Activated naive CD8-positive, alpha-beta T cell treated with anti-CD3 and anti-CD28 coated beads, Interleukin-2, amount 10 ng/mL, durations not matched to agents 7 days and 5 days (primary cell): ENCODE data around the gene CTNS. TPM values are rescaled to one million over a fixed set of nuclear protein-coding genes. Genes with fewer than 3 reads are reported as not detected.

Source experiments
- ATAC-seq: fragments of 150-1000 bp; cut with Tn5 transposase; one replicate; pipeline ENCODE4 v1.10.0; 2021; ENCODE audit warnings: low read depth, moderate library complexity
- POLR2A ChIA-PET: fragments of 350-600 bp; sonication (Branson Sonifier 250); formaldehyde crosslinking; loops from one replicate; lab custom pipeline; 2021; ENCODE audit warnings: antibody characterized with exemption; lab: Charles Lee
- DNase-seq: peaks from one replicate; pipeline ENCODE4 v3.0.0; 2021
- H3K27ac Mint-ChIP-seq: one replicate; pipeline ENCODE4 v1.8.0; 2022; ENCODE audit warnings: mild to moderate bottlenecking, mixed read lengths
- H3K27me3 Mint-ChIP-seq: one replicate; pipeline ENCODE4 v1.8.0; 2022; ENCODE audit warnings: mild to moderate bottlenecking, moderate library complexity, mixed read lengths
- H3K36me3 Mint-ChIP-seq: one replicate; pipeline ENCODE4 v1.8.0; 2021; ENCODE audit warnings: mild to moderate bottlenecking, mixed read lengths
- H3K4me1 Mint-ChIP-seq: one replicate; pipeline ENCODE4 v1.8.0; 2021; ENCODE audit warnings: mixed read lengths
- H3K4me3 Mint-ChIP-seq: one replicate; pipeline ENCODE4 v1.8.0; 2022; ENCODE audit warnings: mild to moderate bottlenecking, moderate library complexity, mixed read lengths
- H3K9me3 Mint-ChIP-seq: one replicate; pipeline ENCODE4 v1.8.0; 2021; ENCODE audit warnings: mixed read lengths
- total RNA-seq, 2 experiments: library from RNA; stranded (reverse); gene quantifications; one replicate each; pipeline ENCODE4 v1.2.3, GENCODE V29; 2021

The CTNS gene
- total RNA-seq, 2 experiments from 2014 or later, result 8.5 to 10.0 TPM

GRCh38 chr17:3669548-3669947 is 33.0 kb downstream of the CTNS start:
- no peak for DNase-seq
- Mint-ChIP-seq H3K4me3 (peak overlapping the region; percentile 92), H3K27ac (peak overlapping the region; percentile 79), H3K36me3 (peaks cover 3% of the 10 kb centered on the region), H3K27me3 (no peaks in the 10 kb centered on the region), H3K9me3 (no peaks in the 10 kb centered on the region), H3K4me1 (peaks cover 12% of the 10 kb centered on the region)
- POLR2A ChIA-PET, result interaction anchor here (0.7 to 1.0 kb wide), 3 partner anchors 34 to 248 kb away, joined by 3 to 8 read pairs (median 3); partner anchors contain the start of genes CTNS and SHPK
- no peak for ATAC-seq

- Mint-ChIP-seq H3K4me1 (peaks cover 8% of the 10 kb centered on the region), H3K9me3 (no peaks in the 10 kb centered on the region), H3K27me3 (no peaks in the 10 kb centered on the region), H3K27ac (no peak overlapping the region), H3K36me3 (peaks cover 3% of the 10 kb centered on the region), H3K4me3 (no peak overlapping the region)
- ATAC-seq (no peak), DNase-seq (no peak)
- POLR2A ChIA-PET, result no interaction called here
These were observed 36.0 kb downstream of the CTNS start for GRCh38 chr17:3672571-3672970.

GRCh38 chr17:3675886-3676285 is 39.3 kb downstream of the CTNS start:
- H3K27ac Mint-ChIP-seq, result no peak overlapping the region
- no peak overlapping the region for H3K4me3 Mint-ChIP-seq
- DNase-seq (no peak), ATAC-seq (no peak)
- no peaks in the 10 kb centered on the region for H3K27me3 Mint-ChIP-seq
- H3K4me1 Mint-ChIP-seq, result no peaks in the 10 kb centered on the region
- no peaks in the 10 kb centered on the region for H3K9me3 Mint-ChIP-seq
- peaks cover 3% of the 10 kb centered on the region for H3K36me3 Mint-ChIP-seq
- POLR2A ChIA-PET, result interaction anchor here (1.4 kb wide), 1 partner anchor 40 kb away, joined by 3 read pairs; the partner anchor contains the start of genes CTNS and SHPK

DNA sequence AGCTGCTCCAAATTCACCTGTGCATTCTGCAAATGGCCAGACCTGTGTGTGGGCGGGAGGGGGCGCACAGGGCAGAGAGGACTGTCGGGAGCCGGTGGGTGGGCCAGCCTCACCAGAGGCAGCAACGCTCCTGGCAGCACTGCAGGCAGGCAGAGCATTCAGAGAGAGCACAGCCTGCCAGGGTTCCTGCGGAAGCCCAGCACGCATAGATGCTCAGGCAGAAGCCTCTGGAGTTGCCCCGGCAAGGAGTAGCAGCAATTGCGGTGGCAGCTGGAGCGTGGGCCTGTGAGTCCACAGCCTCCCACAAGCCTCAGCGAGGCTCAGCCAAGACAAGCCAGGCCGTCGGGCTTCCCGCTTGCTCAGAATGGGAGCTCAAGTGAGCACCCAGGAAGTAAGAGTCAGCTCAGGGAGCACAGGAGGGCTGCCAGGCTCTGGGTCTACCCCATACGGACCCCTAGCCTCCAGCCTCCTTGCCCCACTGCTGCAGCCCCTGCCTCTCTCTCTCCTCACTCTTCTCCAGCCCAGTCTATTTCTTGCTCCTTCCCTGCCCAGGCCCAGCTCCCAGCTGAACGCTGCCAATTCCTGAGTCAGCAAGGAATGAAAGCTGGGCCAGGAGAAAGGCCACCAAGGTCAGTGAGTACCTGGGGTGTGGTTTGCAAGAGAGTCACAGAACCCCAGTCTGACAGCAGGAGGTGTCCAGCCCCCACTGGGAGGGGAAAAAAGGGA is 41.7 kb downstream of the CTNS start:
- Mint-ChIP-seq H3K4me1 (peaks cover 4% of the 10 kb centered on the region), H3K36me3 (no peaks in the 10 kb centered on the region), H3K4me3 (no peak overlapping the region), H3K27me3 (no peaks in the 10 kb centered on the region), H3K9me3 (no peaks in the 10 kb centered on the region), H3K27ac (no peak overlapping the region)
- POLR2A ChIA-PET, result interaction anchor here (1.6 kb wide), 1 partner anchor 9 kb away, joined by 4 read pairs; the partner anchor contains the start of gene EMC6
- DNase-seq, result no peak
- no peak for ATAC-seq

GRCh38 chr17:3678821-3679530 is 42.4 kb downstream of the CTNS start:
- Mint-ChIP-seq H3K4me1 (peaks cover 6% of the 10 kb centered on the region), H3K27me3 (no peaks in the 10 kb centered on the region), H3K4me3 (no peak overlapping the region), H3K9me3 (no peaks in the 10 kb centered on the region), H3K27ac (no peak overlapping the region), H3K36me3 (no peaks in the 10 kb centered on the region)
- POLR2A ChIA-PET, result no interaction called here
- ATAC-seq (no peak), DNase-seq (no peak)

DNA sequence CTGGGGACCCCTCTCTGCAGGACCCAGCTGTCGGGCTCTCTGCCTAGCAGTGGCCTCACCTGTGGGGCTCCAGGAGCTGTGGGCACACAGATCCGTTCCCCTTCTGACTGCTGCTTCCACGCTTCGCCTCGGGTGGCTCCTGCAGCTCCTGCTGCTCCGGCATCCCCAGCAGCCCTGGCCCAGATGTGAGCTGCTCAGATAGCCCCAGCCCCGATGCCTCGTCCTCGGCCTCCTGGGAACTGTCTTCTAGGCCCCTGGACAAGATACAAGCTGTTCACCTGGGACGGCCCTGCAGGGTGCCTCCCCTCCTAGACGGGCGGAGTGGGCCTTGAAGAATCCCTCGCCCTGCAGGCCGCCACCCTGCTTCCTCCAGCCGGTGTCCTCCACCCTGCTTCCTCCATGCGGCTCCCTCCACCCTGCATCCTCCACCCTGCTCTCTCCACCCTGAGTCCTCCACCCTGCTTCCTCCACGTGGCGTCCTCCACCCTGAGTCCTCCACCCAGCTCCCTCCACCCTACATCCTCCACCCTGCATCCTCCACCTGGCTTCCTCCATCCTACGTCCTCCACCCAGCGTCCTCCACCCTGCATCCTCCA is 43.1 kb downstream of the CTNS start:
- H3K4me3 Mint-ChIP-seq, result no peak overlapping the region
- no peaks in the 10 kb centered on the region for H3K27me3 Mint-ChIP-seq
- H3K36me3 Mint-ChIP-seq, result no peaks in the 10 kb centered on the region
- ATAC-seq (no peak), DNase-seq (no peak)
- peaks cover 6% of the 10 kb centered on the region for H3K4me1 Mint-ChIP-seq
- POLR2A ChIA-PET, result no interaction called here
- no peak overlapping the region for H3K27ac Mint-ChIP-seq
- H3K9me3 Mint-ChIP-seq, result no peaks in the 10 kb centered on the region

DNA sequence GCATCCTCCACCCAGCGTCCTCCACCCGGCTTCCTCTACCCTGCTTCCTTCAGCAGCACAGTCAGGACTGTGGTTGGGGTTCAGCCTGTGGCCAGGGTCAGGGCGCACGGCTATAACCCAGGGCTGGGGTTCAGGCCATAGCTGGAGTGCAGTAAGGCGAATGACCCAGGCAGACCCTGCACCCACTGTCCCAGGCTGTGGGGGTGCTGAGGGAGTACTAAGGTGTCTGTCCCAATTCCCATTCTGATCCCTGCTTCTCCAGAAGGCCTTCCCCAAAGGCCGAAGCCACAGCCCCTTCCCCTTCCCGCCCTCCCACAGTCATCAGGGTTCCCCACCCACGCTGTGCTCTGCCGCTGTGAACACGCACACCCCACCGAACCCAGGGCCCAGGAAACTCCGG is 44.5 kb downstream of the CTNS start:
- Mint-ChIP-seq H3K27ac (no peak overlapping the region), H3K4me1 (peaks cover 6% of the 10 kb centered on the region), H3K36me3 (no peaks in the 10 kb centered on the region), H3K4me3 (no peak overlapping the region), H3K9me3 (no peaks in the 10 kb centered on the region), H3K27me3 (no peaks in the 10 kb centered on the region)
- ATAC-seq (no peak), DNase-seq (no peak)
- POLR2A ChIA-PET, result no interaction called here

- no peak overlapping the region for H3K27ac Mint-ChIP-seq
- H3K27me3 Mint-ChIP-seq, result no peaks in the 10 kb centered on the region
- POLR2A ChIA-PET, result no interaction called here
- DNase-seq (no peak), ATAC-seq (no peak)
- H3K9me3 Mint-ChIP-seq, result no peaks in the 10 kb centered on the region
- no peaks in the 10 kb centered on the region for H3K36me3 Mint-ChIP-seq
- peaks cover 6% of the 10 kb centered on the region for H3K4me1 Mint-ChIP-seq
- no peak overlapping the region for H3K4me3 Mint-ChIP-seq
These were observed 45.0 kb downstream of the CTNS start for GRCh38 chr17:3681565-3681964.

- Mint-ChIP-seq H3K27ac (no peak overlapping the region), H3K4me3 (no peak overlapping the region), H3K36me3 (no peaks in the 10 kb centered on the region), H3K27me3 (no peaks in the 10 kb centered on the region), H3K9me3 (no peaks in the 10 kb centered on the region), H3K4me1 (peaks cover 6% of the 10 kb centered on the region)
- POLR2A ChIA-PET, result no interaction called here
- DNase-seq (no peak), ATAC-seq (no peak)
These were observed 45.5 kb downstream of the CTNS start for GRCh38 chr17:3682033-3682432.

- DNase-seq, result peak; percentile 62
- Mint-ChIP-seq H3K36me3 (no peaks in the 10 kb centered on the region), H3K27ac (no peak overlapping the region), H3K27me3 (no peaks in the 10 kb centered on the region), H3K4me1 (peaks cover 6% of the 10 kb centered on the region), H3K9me3 (no peaks in the 10 kb centered on the region), H3K4me3 (no peak overlapping the region)
- POLR2A ChIA-PET, result no interaction called here
- ATAC-seq, result peak; percentile 85
These were observed 46.5 kb downstream of the CTNS start for GRCh38 chr17:3683054-3683511.

DNA sequence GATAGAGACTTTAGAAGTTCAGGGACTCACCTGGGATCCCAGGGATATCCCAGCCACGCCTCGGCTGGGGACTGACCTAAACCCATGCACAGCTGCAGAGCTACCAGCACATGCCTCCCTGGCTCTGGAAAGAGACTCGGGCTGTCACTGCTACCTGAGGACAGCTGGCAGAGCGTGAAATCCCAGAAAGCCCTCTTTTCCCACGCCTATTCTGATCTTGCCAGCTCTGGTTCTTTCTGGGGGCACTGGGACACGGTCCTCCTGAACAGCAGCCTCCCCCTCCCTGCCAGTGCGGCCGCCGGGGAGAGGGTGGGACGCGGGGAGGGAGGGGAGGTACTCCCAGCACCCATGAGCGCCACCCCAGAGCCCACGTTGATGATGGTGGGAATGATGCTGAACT is 48.6 kb downstream of the CTNS start:
- no peak overlapping the region for H3K4me3 Mint-ChIP-seq
- POLR2A ChIA-PET, result no interaction called here
- H3K27ac Mint-ChIP-seq, result no peak overlapping the region
- no peak for ATAC-seq
- no peaks in the 10 kb centered on the region for H3K27me3 Mint-ChIP-seq
- DNase-seq, result no peak
- H3K9me3 Mint-ChIP-seq, result no peaks in the 10 kb centered on the region
- H3K36me3 Mint-ChIP-seq, result no peaks in the 10 kb centered on the region
- H3K4me1 Mint-ChIP-seq, result peaks cover 6% of the 10 kb centered on the region

DNA sequence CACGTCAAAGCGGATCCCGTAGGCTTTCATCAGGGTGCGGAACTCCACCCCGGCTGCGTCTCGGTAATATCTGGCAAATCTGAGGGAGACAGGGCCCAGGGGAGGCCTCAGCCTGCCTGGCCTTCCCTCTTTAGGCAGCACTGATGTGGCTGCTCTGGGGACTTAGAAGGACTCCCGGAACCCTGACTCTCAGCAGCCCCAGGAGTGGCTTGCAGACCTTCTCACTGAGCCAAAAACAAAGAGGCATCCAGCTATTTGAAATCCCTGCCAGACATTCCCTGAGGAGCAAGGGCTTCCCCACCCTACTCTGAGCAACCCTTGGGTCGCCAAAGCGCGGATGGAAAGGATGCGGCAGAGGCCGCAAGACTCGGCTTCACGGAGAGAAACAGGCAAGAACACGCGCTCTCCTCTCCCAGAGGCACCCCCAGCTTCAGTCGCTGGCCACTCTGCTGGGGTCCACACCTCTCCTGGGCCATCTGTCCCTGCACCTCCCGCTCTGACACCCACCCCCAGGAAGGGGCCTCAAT is 51.5 kb downstream of the CTNS start:
- POLR2A ChIA-PET, result no interaction called here
- no peak for ATAC-seq
- Mint-ChIP-seq H3K4me3 (no peak overlapping the region), H3K9me3 (no peaks in the 10 kb centered on the region), H3K27ac (no peak overlapping the region), H3K4me1 (peaks cover 3% of the 10 kb centered on the region), H3K27me3 (no peaks in the 10 kb centered on the region), H3K36me3 (no peaks in the 10 kb centered on the region)
- no peak for DNase-seq

DNA sequence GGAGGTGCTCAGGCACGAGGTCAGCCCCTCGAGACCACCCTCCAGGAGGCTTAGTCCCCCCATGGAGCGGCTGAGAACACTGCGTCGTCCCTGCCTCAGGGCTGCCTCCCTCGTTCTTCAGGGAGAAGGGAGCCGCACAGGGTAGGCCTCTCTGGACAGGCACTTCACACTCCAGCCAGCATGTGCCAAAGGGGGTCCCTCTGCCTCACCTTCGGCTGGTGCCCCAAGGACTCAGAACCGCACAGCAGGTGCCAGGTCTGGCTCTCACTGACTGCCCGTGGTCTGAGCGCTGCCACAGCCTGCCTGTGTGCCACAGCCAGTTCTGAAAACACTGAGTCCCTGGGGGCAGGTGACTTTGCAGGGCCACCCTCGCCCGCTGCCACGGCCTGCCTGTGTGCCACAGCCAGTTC is 52.3 kb downstream of the CTNS start:
- Mint-ChIP-seq H3K36me3 (no peaks in the 10 kb centered on the region), H3K27ac (no peak overlapping the region), H3K4me1 (peaks cover 2% of the 10 kb centered on the region), H3K9me3 (no peaks in the 10 kb centered on the region), H3K27me3 (no peaks in the 10 kb centered on the region), H3K4me3 (no peak overlapping the region)
- ATAC-seq (no peak), DNase-seq (no peak)
- POLR2A ChIA-PET, result no interaction called here
